GM19025 (cell line): ENCODE data around the gene HOMER2.
"Not testable (repeated sequence)": the region's sequence is repeated elsewhere in the genome, so short reads cannot be mapped to it uniquely, and the experiment has no call there.

ENCODE experiments used
- ATAC-seq: cut with Tn5 transposase; IDR thresholded peaks from one replicate; pipeline ENCODE4 v1.9.1; 2021; ENCODE audit warnings: mild to moderate bottlenecking, low read depth, moderate library complexity; ENCODE audit not compliant: unreplicated experiment

The HOMER2 gene

DNA sequence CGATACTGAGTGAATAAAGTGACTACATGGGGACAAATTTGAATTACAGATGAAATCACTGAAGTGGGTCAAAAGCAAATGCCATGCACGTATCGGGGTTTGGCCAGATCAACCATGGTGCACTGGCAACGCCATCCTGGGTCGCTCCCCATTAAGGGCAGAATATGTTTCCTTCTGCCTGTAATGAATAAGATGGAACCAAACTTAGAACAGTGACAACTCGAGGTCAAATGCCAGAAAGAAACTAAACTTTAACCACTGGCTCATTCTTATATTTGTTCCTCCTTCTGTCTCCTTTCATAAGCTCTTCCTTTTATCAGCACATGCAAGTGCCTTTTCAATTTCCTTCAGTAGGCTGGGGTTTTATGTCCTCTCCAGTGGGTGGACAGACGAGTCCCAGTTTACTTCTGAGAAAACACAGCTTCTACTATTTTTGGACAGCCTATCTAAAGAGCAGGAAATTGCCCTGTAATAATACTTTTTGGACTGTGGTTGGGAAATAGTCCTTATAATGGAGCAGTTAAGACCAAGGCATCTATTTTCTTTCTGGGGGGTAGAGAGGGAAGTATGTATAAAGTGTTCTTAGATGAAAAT lies 81.7 kb downstream of the HOMER2 start:
- no peak for ATAC-seq

DNA sequence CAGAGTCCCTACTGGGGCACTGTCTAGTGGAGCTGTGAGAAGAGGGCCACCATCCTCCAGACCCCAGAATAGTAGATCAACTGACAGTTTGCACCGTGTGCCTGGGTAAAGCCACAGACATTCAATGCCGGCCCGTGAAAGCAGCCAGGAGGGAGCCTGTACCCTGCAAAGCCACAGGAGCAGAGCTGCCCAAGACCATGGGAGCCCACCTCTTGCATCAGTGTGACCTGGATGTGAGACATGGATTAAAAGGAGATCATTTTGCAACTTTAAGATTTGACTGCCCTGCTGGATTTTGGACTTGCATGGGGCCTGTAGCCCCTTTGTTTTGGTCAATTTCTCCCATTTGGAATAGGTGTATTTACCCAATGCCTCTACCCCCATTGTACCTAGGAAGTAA lies 86.5 kb downstream of the HOMER2 start:
- not testable (repeated sequence) for ATAC-seq

DNA sequence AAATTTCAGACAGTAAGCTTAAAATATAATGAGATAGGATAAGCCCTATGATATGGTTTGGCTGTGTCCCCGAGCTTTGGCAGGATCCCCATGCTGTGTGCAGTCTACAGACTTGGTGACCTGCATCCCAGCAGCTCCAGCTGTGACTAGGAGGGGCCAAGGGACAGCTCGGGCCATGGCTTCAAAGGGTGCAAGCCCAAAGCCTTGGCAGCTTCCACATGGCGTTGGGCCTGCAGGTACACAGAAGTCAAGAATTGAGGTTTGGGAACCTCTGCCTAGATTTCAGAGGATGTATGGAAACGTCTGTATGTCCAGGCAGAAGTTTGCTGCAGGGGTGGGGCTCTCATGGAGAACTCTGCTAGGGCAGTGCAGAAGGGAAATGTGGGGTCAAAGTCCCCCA lies 86.9 kb downstream of the HOMER2 start:
- ATAC-seq, result not testable (repeated sequence)

DNA sequence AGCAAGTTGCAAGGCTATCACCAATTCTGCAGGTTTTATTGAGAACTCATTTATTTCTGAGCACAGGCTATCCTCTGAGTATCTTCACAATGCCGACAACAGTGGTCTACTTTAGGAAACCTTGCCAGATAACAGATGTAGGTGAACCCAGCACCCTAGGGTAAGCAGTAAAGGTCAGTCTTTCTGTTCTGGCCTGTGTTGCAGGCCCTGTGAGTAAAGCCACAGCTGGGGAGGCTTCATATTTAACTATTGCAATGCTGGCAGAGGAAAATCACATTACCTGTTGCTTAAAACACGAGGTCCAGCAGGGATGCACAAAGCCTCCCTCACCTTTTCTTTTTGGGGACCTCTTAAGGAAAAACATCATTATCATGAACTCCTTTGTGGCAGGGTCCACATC lies 87.6 kb downstream of the HOMER2 start:
- no peak for ATAC-seq

DNA sequence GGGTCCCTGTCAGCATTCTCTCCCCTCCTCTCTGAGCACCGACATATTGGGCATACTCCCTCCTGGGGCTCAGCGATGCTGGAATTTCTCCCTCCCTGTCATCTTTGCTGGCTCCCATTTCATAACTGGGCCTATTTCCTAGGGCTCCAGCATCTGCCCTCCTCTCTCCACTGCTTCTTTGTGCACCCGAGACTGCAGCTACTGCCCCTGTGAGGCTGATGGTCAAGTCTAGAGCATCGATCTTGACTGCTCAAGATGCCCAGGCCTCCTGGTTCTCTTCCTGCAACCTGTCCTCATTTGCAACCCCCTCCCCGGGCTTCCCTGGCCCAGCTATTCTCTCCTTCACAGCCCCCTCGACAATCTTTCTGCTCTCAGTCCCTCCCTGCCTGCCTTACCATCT lies 89.6 kb downstream of the HOMER2 start:
- ATAC-seq, result no peak

DNA sequence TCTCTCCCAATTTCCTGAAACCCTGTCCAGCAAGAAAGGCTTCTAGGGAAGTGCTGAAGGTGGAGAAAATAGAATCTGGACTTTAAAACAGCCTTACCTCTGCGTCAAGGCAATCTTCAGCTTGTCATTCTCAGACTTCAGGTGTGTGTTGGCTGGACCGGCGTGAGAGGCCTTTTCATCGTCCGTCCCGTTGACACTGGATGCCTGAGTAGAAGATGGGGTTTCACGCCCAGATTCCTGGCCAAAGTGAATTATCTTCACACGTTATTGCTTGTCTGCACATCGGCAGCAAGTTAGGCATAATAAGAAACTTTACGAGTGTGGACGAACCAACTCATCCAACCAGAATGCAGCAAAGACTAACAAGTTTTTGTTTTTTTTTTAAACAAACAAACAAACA lies 93.6 kb downstream of the HOMER2 start:
- ATAC-seq, result no peak

DNA sequence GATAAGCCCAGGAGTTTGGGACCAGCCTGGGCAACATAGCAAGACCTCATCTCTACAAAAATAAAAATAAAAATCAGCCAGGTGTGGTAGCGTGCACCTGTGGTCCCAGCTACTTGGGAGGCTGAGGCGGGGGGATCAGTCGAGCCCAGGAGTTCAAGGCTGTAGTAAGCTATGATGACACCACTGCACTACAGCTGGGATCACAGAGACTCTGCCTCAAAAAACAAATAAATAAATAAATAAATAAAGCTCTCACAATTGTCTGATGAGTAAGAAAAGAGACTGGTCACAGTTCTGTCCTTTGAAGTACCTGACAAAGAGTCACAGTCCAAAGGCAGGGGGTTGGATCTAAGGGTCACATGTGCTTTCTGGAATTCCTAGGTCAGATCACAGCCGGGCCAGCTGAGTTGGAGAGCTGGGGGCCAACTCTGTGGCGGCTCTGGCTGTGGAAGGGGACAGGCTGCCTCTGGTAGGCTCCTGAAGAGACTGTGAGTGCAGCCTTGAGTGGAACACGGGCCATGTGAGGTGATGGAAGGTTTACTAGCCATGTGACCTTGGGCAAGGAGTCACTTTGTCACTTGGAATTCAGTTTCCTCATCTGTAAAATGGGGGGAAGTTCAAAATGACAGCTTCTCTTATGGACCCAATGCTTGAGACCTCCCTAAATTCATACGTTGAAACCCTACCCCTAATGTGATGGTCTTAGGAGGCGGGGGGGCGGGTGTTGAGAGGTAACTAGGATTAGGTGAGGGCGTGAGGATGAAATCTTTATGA lies 95.9 kb downstream of the HOMER2 start:
- ATAC-seq, result no peak

DNA sequence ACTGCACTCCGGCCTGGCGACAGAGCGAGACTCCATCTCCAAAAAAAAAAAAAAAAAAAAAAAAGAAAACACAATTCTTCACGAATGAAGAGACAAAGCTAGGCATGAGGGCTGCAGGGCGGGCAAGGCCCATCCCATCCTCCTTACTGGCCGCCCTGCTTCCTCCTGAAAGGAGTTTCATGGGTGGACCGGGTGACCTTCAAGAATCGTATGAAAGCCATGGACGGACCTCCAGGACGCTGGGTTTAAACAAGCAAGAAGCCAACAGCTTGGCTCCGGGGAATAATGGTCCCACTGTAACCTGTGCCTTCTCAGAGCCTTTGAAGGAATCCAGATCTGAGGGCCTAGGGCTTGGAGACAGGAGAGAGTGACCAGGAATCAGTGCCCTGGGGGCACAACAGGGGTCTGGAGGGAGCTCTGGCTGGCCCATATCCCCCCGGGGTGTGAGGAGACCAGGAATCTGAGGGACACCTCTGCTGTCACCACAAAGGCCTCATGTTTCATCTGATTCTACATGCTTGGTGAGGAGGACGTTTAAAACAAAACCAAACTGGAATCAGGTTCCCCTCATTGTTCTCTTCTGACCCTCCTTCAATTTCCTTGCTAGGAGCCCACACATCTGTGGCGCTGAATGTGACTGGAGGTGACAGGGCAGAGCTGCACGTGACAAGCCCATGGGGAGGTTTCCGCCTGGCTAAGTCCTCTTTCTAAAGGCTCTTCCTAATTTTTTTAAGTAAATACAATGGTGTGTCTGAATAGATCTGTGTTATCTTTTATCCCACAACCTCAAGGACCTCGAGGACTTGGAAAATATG lies 97.0 kb downstream of the HOMER2 start:
- ATAC-seq, result no peak

DNA sequence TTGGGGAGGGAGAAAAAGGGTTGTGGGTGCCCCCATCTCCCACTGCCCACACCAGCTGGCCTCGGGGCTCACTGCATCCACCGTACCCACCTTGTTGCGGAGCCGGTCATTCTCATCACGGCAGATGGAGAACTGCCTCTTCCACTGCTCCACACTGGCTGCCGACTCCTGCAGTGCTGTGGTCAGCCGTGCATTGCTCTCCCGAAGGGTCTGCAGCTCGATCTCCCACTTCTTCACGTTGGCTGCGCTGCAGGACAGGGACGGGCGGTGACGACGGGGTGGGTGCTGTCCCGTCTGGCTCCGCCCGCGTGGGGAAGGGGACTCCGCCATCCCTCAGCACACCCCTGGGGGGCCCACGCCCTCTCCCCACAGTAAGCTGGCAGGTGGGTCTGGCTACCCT lies 98.0 kb downstream of the HOMER2 start:
- no peak for ATAC-seq

DNA sequence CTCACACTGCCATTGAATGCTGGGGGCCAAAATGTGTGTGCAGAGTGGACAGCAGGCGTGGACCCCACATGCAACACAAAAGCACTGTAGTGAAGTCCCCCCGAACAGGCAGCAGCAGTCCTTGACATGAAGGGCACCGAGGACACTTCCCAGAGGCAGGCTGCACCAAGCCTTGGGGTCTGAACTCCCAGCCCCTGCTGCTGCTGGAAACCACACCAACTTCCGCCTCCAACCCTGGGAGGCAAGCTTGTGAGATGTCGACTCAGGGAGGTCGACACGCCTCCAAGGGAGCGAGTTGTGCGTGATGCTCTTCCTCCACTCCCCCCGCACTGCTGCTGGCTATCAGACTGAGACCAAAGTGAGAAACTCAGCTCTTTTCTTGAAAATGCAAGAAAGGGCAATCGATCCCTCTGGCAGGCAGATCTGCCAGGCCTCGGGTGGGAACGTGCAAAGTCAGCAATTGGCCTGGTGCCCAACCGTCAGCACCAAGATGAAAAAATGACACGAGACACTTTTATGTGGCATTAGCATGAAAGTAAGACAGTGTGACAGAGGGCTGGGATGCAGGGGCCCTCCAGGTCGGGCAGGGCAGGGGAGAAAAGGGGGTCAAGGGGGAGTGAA lies 99.5 kb downstream of the HOMER2 start:
- ATAC-seq, result no peak

DNA sequence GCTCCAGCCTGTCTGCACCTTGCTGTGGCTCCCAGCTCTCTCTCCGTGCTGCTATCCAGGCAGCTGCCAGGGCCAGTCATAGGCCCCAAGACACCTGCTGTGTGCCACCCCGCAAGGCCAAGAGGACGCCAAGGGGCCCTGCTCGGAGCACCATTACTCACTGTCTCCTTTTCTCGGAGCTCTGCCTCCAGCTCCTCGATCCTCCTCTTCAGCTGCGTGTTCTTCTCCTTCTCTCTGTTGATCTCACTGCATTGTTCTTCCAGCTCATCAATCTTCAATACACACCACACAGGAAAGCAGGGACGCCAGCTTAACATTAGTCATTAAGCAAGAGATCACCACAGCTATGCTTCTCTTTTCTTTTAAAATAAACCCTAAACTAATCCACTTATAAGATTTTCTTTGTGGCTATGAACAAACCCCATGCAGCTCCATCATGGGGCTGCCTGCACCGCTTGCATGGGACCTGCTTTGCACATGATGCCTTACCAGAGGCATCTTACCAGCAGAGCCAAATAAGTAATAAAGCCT lies 100.5 kb downstream of the HOMER2 start:
- no peak for ATAC-seq

DNA sequence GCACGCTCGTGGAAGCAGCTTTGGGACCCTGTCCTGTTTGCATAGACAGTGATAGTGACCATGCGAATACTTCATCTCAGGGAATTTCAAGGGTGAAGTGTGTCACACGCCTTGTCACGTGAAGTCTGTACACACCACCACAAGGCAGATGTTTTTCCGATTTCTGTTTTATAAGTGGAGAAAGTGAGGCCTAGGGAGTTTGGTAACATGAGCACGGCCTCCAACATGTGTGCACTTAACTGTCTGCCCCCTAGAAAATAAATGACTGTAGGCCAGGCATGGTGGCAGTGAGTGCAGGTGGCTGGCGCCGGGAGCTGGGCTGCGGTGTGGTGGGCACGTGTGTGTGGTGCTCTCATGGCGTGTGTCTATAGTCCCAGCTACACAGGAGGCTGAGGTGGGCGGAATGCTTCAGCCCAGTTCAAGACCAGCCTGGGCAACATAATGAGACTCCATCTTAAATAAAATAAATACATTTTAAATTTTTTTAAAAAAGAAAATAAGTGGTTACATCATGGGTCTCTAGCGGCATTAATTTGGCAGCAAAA lies 101.1 kb downstream of the HOMER2 start:
- no peak for ATAC-seq

DNA sequence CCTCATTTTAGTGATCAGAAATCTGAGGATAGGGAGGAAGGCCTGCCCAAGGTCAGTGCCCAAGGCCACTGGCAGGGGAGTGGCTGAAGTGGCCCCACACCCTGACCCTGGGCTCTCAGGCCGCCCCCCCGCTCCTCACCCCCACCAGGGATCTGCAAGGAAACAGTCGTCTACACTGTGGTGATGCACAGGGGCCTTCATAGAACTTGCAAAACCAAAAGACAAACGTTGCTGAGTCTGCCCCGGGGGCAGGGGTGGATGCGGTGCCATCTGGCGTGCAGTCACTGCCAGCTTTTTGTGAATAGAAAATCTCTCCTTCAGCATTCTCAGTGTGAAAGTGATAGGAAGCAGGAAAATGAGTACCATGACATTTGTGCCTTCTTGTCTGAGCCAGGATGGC lies 101.8 kb downstream of the HOMER2 start:
- ATAC-seq, result no peak

DNA sequence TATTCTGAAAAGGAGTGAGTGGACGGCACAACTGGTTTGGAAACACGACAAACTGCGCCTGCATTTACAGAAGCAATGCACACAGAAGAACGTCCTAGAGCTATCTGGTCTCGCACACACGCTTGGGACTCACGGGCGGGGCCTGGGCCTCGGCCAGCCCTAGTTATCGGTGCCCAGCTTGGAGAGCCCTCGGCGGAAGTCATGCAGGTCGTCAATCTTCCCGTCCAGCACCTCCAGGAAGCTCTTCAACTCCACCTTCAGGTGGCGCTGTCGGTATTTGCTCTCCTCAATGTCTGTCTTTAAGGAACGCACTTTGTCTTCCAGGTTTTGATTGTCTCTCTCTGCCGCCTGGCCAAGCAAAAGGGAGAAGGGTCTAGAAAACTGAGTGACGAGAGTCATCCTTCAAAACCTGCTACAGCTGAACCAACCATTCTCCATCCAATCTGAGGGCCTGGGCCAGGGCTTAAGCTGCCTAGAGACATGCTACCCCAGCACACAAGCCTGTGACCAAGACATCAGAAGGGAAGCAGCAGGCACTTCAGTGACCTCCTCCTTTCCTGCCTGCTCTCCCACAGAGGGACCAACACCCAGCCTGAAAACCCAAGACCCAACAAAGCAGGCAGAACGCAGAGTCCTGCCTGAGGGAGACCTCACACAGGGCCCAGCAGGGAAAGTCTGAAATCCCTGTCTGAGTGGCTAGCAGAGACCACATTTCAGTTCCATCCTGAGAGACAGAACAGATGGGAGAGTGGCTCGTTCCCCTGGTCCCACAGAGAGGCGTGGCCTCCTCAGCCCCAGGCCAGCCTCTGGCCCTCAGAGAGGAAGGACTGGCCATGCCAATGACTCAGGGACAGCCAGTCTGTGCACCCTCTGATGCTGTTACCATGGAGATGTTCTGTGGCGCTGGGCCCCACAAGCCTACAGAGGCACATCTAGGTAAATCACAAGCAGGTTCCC lies 102.7 kb downstream of the HOMER2 start:
- peak; percentile 67 for ATAC-seq

DNA sequence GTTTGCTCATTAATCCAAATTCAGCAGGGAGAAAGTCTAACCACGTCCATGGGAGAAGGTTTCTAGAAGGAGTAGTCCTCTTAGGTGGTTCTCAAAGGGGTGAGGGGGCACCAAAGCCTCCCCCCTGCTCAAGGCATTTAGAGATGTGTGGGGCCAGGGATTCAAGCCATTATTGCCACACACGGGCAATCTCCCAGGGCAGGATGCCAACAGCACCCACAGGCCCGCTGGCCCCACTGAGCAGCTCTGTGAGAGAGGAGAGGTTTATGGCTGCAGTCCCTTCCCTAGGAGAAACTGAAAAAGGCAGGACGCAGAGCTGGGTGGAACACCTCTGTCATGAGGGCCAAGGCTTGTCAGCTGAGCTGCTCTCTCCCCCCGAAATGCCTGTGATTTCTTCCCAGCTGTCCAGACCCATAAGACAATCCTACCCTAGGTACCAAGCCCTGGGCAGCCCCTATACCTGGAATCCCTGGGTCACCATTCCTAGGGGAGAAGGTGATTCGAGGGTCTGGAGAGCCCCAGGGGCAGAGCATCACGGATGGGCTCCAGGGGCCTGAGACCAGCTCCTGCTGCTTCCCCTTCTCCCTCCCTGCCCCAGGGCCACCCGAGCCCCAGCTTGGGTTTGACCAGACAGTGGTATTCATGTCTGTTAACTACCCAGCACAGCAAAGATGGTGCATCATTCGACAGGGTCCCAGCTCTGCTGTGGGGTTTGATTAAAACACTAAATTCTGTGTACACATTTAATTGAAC lies 104.1 kb downstream of the HOMER2 start:
- no peak for ATAC-seq

DNA sequence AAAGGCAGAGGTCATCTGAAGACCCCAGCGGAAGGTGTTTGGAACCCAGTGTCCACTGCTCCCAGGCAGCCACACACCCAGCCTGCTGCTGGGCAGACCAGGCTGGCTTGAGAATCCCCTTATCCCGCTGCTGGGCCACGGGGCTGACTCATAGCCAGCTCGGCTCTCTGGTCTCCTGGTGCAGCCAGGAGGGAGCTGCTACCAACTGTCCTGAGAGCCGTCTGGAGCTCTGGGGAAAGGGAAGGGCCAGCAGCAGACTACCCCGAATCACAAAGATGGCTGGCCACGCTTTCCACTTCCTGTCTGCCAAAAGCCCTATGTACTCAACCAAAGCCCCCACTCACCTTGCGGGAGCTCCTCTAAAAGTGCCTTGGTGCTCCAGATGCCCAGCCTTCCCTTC lies 104.8 kb downstream of the HOMER2 start:
- ATAC-seq, result no peak

DNA sequence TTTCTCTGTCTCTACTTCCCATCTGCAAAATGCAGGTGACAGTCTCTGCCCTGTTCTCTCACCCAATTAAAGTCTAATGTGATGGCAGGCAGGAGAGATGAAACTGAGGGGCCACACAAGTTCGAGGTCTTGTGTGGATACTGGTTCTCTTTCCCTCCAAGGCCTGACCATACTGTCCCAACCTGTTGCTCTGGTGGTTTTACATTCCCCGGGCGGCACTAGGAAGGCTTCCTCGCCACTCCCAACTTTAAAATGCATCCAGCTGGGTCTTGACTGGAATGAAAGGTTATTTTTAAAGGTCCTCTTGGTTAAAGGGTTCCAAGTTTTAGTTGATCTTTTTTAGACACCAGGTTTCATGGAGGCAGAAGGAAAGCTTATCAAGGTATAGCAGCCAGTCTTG lies 105.9 kb downstream of the HOMER2 start:
- no peak for ATAC-seq

DNA sequence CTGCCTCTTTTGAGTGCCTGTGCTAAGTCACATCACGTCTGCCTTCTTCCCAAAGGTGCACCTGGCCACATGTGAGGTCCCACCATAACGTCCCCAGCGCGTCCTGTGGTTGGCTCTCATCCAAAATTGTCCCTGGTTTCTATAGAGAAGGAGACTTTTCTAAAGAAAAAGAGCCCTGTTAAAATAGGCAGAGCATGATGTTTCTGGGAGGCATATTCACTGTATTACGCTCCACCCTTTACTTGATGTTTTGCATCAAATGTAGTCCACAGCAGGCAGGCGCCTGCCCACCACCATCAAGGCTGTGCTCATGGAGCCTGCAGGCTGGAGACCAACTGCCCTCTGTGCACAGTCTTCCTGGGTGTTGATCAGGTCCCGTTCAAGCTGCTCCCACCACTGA lies 106.8 kb downstream of the HOMER2 start:
- no peak for ATAC-seq

DNA sequence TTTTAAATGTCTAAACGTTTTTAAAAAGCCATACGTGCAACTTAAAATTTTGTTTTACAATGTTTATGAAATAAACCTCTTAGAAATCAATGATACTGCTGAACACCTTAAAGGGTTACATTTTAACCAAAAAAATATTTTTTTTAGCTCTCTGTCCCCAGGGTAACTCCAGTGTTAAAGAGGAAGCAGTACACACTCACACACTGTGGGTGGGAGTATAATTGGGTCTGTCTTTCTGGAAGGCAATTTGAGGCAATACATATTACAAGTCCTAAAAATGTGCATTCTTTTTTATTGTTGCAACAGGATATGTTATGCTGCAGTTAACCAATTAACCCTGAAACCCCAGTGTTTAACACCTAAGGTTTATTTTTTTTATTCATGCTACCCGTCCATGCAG lies 109.0 kb downstream of the HOMER2 start:
- no peak for ATAC-seq
